ENCODE results near the gene CPOX.

Gene CPOX

GRCh38 chr3:98594628-98595324 lies 1.4 kb upstream of the CPOX start:
- no peak for DNase-seq

GRCh38 chr3:98592345-98592935 lies 971 bp downstream of the CPOX start:
- DNase-seq, result no peak

GRCh38 chr3:98589331-98590036 lies 3.9 kb downstream of the CPOX start:
- DNase-seq, result no peak

- DNase-seq, result no peak
Measured at GRCh38 chr3:98588065-98588464, 5.3 kb downstream of the CPOX start.

GRCh38 chr3:98587654-98588053 lies 5.8 kb downstream of the CPOX start:
- no peak for DNase-seq

GRCh38 chr3:98584547-98584946 lies 8.9 kb downstream of the CPOX start:
- DNase-seq, result no peak

- no peak for DNase-seq
Measured at GRCh38 chr3:98583766-98584165, 9.6 kb downstream of the CPOX start.

GRCh38 chr3:98582042-98582441 lies 11.4 kb downstream of the CPOX start:
- DNase-seq, result no peak

- DNase-seq, result no peak
Measured at GRCh38 chr3:98581474-98581873, 11.9 kb downstream of the CPOX start.

- no peak for DNase-seq
Measured at GRCh38 chr3:98580401-98581386, 12.7 kb downstream of the CPOX start.

- no peak for DNase-seq
Measured at GRCh38 chr3:98577178-98577895, 16.1 kb downstream of the CPOX start.

- DNase-seq, result no peak
Measured at GRCh38 chr3:98574132-98574531, 19.3 kb downstream of the CPOX start.

GRCh38 chr3:98573181-98573728 lies 20.2 kb downstream of the CPOX start:
- DNase-seq, result no peak

- no peak for DNase-seq
Measured at GRCh38 chr3:98568402-98568801, 25.0 kb downstream of the CPOX start.

- DNase-seq, result no peak
Measured at GRCh38 chr3:98567666-98568270, 25.6 kb downstream of the CPOX start.

- DNase-seq, result no peak
Measured at GRCh38 chr3:98565843-98566242, 27.6 kb downstream of the CPOX start.

- no peak for DNase-seq
Measured at GRCh38 chr3:98565237-98565643, 28.2 kb downstream of the CPOX start.

- no peak for DNase-seq
Measured at GRCh38 chr3:98564282-98565005, 29.0 kb downstream of the CPOX start.

GRCh38 chr3:98563661-98564281 lies 29.6 kb downstream of the CPOX start:
- no peak for DNase-seq

All from NCI-H187 (cell line).